ENCODE data around the gene ATG10. TPM values are rescaled to one million over a fixed set of nuclear protein-coding genes. Genes with fewer than 3 reads are reported as not detected.

Gene ATG10
- total RNA-seq, 1 donor from 2014 or later, result 5.3 TPM

GRCh38 chr5:82274343-82275211 lies 302.8 kb downstream of the ATG10 start:
- ChIA-PET POLR2A (interaction anchor here (0.5 to 1.6 kb wide), 2 partner anchors 422 to 523 kb away, joined by 3 read pairs; partner anchors contain the start of gene SSBP2), CTCF (interaction anchor here (1.2 kb wide), 1 partner anchor 10 kb away, joined by 3 read pairs; no protein-coding TSS in a partner anchor)
- no peak overlapping the region for H3K4me3 Mint-ChIP-seq
- intact Hi-C loops (cut with micrococcal nuclease), result loop anchor here (5.0 kb wide), 2 partner anchors 738 to 767 kb away; no protein-coding TSS in a partner anchor
- peak overlapping the region; percentile 77 for H3K27ac Mint-ChIP-seq
- peaks cover 55% of the 10 kb centered on the region for H3K4me1 Mint-ChIP-seq
- no peaks in the 10 kb centered on the region for H3K9me3 Mint-ChIP-seq
- ATAC-seq (ENCODE audit: low read depth) (no peak), DNase-seq (no peak)
- H3K27me3 Mint-ChIP-seq, result no peaks in the 10 kb centered on the region
- no peak for TF ChIP-seq CTCF (IDR thresholded peaks at IDR 0.05)
- H3K36me3 Mint-ChIP-seq (ENCODE audit: low read depth), result peaks cover 73% of the 10 kb centered on the region

- Mint-ChIP-seq H3K9me3 (no peaks in the 10 kb centered on the region), H3K27ac (peak overlapping the region; percentile 13), H3K27me3 (no peaks in the 10 kb centered on the region), H3K36me3 (ENCODE audit: low read depth) (peaks cover 66% of the 10 kb centered on the region), H3K4me1 (peaks cover 55% of the 10 kb centered on the region), H3K4me3 (peak overlapping the region; percentile 26)
- POLR2A ChIA-PET, result no interaction called here
- CTCF ChIA-PET, result no interaction called here
- no peak for TF ChIP-seq CTCF (IDR thresholded peaks at IDR 0.05)
- ATAC-seq (ENCODE audit: low read depth) (no peak), DNase-seq (no peak)
- intact Hi-C loops (cut with micrococcal nuclease), result loop anchor here (5.0 kb wide), 2 partner anchors 737 to 768 kb away; no protein-coding TSS in a partner anchor
Measured at GRCh38 chr5:82275216-82275664, 303.4 kb downstream of the ATG10 start.

- no peak for DNase-seq
- Mint-ChIP-seq H3K27me3 (no peaks in the 10 kb centered on the region), H3K9me3 (no peaks in the 10 kb centered on the region), H3K4me3 (peak overlapping the region; percentile 96), H3K4me1 (peaks cover 55% of the 10 kb centered on the region), H3K36me3 (ENCODE audit: low read depth) (peaks cover 59% of the 10 kb centered on the region), H3K27ac (peak overlapping the region; percentile 99)
- ATAC-seq (ENCODE audit: low read depth), result no peak
- no peak for TF ChIP-seq CTCF (IDR thresholded peaks at IDR 0.05)
- intact Hi-C loops (cut with micrococcal nuclease), result loop anchor here (5.0 kb wide), 2 partner anchors 735 to 770 kb away; no protein-coding TSS in a partner anchor
- POLR2A ChIA-PET, result interaction anchor here (0.6 to 2.3 kb wide), 7 partner anchors 17 to 975 kb away, joined by 3 to 22 read pairs (median 8); partner anchors contain the start of genes SSBP2 and ZCCHC9
- CTCF ChIA-PET, result no interaction called here
Measured at GRCh38 chr5:82276800-82277612, 305.2 kb downstream of the ATG10 start.

GRCh38 chr5:82277613-82277986 lies 305.8 kb downstream of the ATG10 start:
- H3K4me3 Mint-ChIP-seq, result peak overlapping the region; percentile 96
- no peak for DNase-seq
- intact Hi-C loops (cut with micrococcal nuclease), result loop anchor here (5.0 kb wide), 2 partner anchors 735 to 770 kb away; no protein-coding TSS in a partner anchor
- no peaks in the 10 kb centered on the region for H3K9me3 Mint-ChIP-seq
- ChIA-PET CTCF (no interaction called here), POLR2A (interaction anchor here (1.0 to 2.3 kb wide), 6 partner anchors 9 to 976 kb away, joined by 4 to 22 read pairs (median 10); partner anchors contain the start of genes SSBP2, TMEM167A, XRCC4 and ZCCHC9)
- no peaks in the 10 kb centered on the region for H3K27me3 Mint-ChIP-seq
- peak overlapping the region; percentile 99 for H3K27ac Mint-ChIP-seq
- no peak for ATAC-seq (ENCODE audit: low read depth)
- H3K4me1 Mint-ChIP-seq, result peaks cover 50% of the 10 kb centered on the region
- H3K36me3 Mint-ChIP-seq (ENCODE audit: low read depth), result peaks cover 54% of the 10 kb centered on the region
- no peak for TF ChIP-seq CTCF (IDR thresholded peaks at IDR 0.05)

Measured in activated B cell treated with CpG ODN at 0.5 μM for 24 hours (primary cell).